H9 (cell line): ENCODE results near the gene BCAT1. TPM values are rescaled to one million over a fixed set of nuclear protein-coding genes. Genes with fewer than 3 reads are reported as not detected.
"Not testable (repeated sequence)": the region's sequence is repeated elsewhere in the genome, so short reads cannot be mapped to it uniquely, and the experiment has no call there.

ENCODE experiments used
- DNase-seq: peaks from one replicate; pipeline ENCODE4 v3.0.0-alpha.2; 2017
- H2AFZ ChIP-seq: one replicate; pipeline ENCODE4 v1.6.1; 2013; ENCODE audit warnings: mild to moderate bottlenecking, low read length, control low read depth, moderate library complexity
- H2AK5ac ChIP-seq: 2 replicates; pipeline ENCODE4 v1.6.1; 2013; ENCODE audit warnings: low read length, control low read depth, mixed read lengths; ENCODE audit not compliant: insufficient read length
- H2BK120ac ChIP-seq: one replicate; pipeline ENCODE4 v1.6.1; 2013; ENCODE audit warnings: low read depth, mild to moderate bottlenecking, low read length, control low read depth, inconsistent platforms; ENCODE audit not compliant: poor library complexity, severe bottlenecking
- H2BK12ac ChIP-seq: 2 replicates; pipeline ENCODE4 v1.6.1; 2013; ENCODE audit warnings: low read length, control low read depth, mixed read lengths, low read depth; ENCODE audit not compliant: insufficient read length
- H2BK15ac ChIP-seq: 2 replicates; pipeline ENCODE4 v1.6.1; 2013; ENCODE audit warnings: low read depth, low read length, control low read depth
- H2BK20ac ChIP-seq: one replicate; pipeline ENCODE4 v1.6.1; 2013; ENCODE audit warnings: low read depth, mild to moderate bottlenecking, low read length, control low read depth, inconsistent platforms; ENCODE audit not compliant: poor library complexity, severe bottlenecking
- H2BK5ac ChIP-seq: 2 replicates; pipeline ENCODE4 v1.6.1; 2013; ENCODE audit warnings: low read length, control low read depth, mixed read lengths; ENCODE audit not compliant: insufficient read length
- H3K14ac ChIP-seq: 2 replicates; pipeline ENCODE4 v1.6.1; 2013; ENCODE audit warnings: low read length, control low read depth; ENCODE audit not compliant: insufficient read depth
- H3K18ac ChIP-seq: 2 replicates; pipeline ENCODE4 v1.6.1; 2013; ENCODE audit warnings: low read depth, mild to moderate bottlenecking, mixed read lengths, low read length, control low read depth; ENCODE audit not compliant: insufficient read length
- H3K23ac ChIP-seq: 2 replicates; pipeline ENCODE4 v1.6.1; 2013; ENCODE audit warnings: low read length, control low read depth, mixed read lengths, low read depth; ENCODE audit not compliant: insufficient read length
- H3K23me2 ChIP-seq: 2 replicates; pipeline ENCODE4 v1.6.1; 2013; ENCODE audit warnings: low read depth, mild to moderate bottlenecking, mixed read lengths, low read length, control low read depth; ENCODE audit not compliant: insufficient read length, poor library complexity, severe bottlenecking
- H3K27ac ChIP-seq: 2 replicates; pipeline ENCODE4 v1.5.1; 2013; ENCODE audit warnings: low read length, control low read depth, mixed read lengths, low read depth; ENCODE audit not compliant: insufficient read length
- H3K27me3 ChIP-seq: 2 replicates; pipeline ENCODE4 v1.6.1; 2013; ENCODE audit warnings: low read length, control low read depth, inconsistent platforms; ENCODE audit not compliant: insufficient read depth
- H3K4ac ChIP-seq: 2 replicates; pipeline ENCODE4 v1.6.1; 2013; ENCODE audit warnings: low read depth, mild to moderate bottlenecking, control low read depth, inconsistent platforms, low read length, moderate library complexity
- H3K4me1 ChIP-seq: 2 replicates; pipeline ENCODE4 v1.6.1; 2013; ENCODE audit warnings: low read length, control low read depth, inconsistent platforms; ENCODE audit not compliant: insufficient read depth
- H3K4me2 ChIP-seq: 2 replicates; pipeline ENCODE4 v1.6.1; 2013; ENCODE audit warnings: low read length, control low read depth, mixed read lengths; ENCODE audit not compliant: insufficient read length, insufficient read depth
- H3K56ac ChIP-seq: 2 replicates; pipeline ENCODE4 v1.6.1; 2013; ENCODE audit warnings: low read depth, mild to moderate bottlenecking, mixed read lengths, low read length, control low read depth; ENCODE audit not compliant: insufficient read length
- H3K79me1 ChIP-seq: 2 replicates; pipeline ENCODE4 v1.6.1; 2013; ENCODE audit warnings: low read depth, mild to moderate bottlenecking, moderate library complexity, low read length, control low read depth, inconsistent platforms; ENCODE audit not compliant: insufficient read depth, poor library complexity, severe bottlenecking
- H3K79me2 ChIP-seq: 2 replicates; pipeline ENCODE4 v1.6.1; 2013; ENCODE audit warnings: low read length, control low read depth, inconsistent platforms; ENCODE audit not compliant: insufficient read depth
- H3K9ac ChIP-seq: 2 replicates; pipeline ENCODE4 v1.6.1; 2013; ENCODE audit warnings: low read length, control low read depth, mixed read lengths; ENCODE audit not compliant: insufficient read length; ENCODE audit errors: extremely low read depth
- H3K9me3 ChIP-seq: one replicate; pipeline ENCODE4 v1.6.1; 2013; ENCODE audit warnings: low read depth, low read length, inconsistent platforms; ENCODE audit not compliant: control insufficient read depth
- H3T11ph ChIP-seq: one replicate; pipeline ENCODE4 v1.6.1; 2013; ENCODE audit warnings: mild to moderate bottlenecking, low read length, control low read depth, inconsistent platforms
- H4K20me1 ChIP-seq: one replicate; pipeline ENCODE4 v1.6.1; 2013; ENCODE audit not compliant: control insufficient read depth, insufficient read length, insufficient read depth
- H4K5ac ChIP-seq: 2 replicates; pipeline ENCODE4 v1.6.1; 2013; ENCODE audit warnings: low read depth, mild to moderate bottlenecking, mixed read lengths, low read length, control low read depth; ENCODE audit not compliant: insufficient read length
- H4K8ac ChIP-seq: replicated peaks from 2 replicates; pipeline ENCODE4 v1.6.1; 2013; ENCODE audit warnings: low read length, control low read depth, mixed read lengths, low read depth; ENCODE audit not compliant: insufficient read length
- H4K91ac ChIP-seq: 2 replicates; pipeline ENCODE4 v1.6.1; 2013; ENCODE audit warnings: low read depth, mild to moderate bottlenecking, moderate library complexity, mixed read lengths, low read length, control low read depth; ENCODE audit not compliant: insufficient read length
- H3K27ac Mint-ChIP-seq, 3 experiments: 2 replicates in 2 of 3; 3 replicates in 1 of 3; pipeline ENCODE4 v1.8.0; 2020 to 2021; ENCODE audit warnings: mixed read lengths in 3 of 3, mild to moderate bottlenecking in 1 of 3, moderate library complexity in 1 of 3
- H3K27me3 Mint-ChIP-seq: 2 replicates; pipeline ENCODE4 v1.8.0; 2021; ENCODE audit warnings: low read depth, mild to moderate bottlenecking, moderate library complexity, mixed read lengths
- H3K36me3 Mint-ChIP-seq, 3 experiments: 2 replicates in 2 of 3; 3 replicates in 1 of 3; pipeline ENCODE4 v1.8.0; 2020 to 2021; ENCODE audit warnings: low read depth in 3 of 3, mixed read lengths in 3 of 3; ENCODE audit not compliant: insufficient read depth in 1 of 3
- H3K4me1 Mint-ChIP-seq, 2 experiments: 2 replicates each; pipeline ENCODE4 v1.8.0; 2020; ENCODE audit warnings: mixed read lengths in 2 of 2
- H3K4me3 Mint-ChIP-seq, 2 experiments: 2 replicates in 1 of 2; 3 replicates in 1 of 2; pipeline ENCODE4 v1.8.0; 2020 to 2021; ENCODE audit warnings: mild to moderate bottlenecking in 2 of 2, mixed read lengths in 2 of 2, moderate library complexity in 1 of 2
- H3K9me3 Mint-ChIP-seq, 2 experiments: 2 replicates in 1 of 2; 3 replicates in 1 of 2; pipeline ENCODE4 v1.8.0; 2020; ENCODE audit warnings: mild to moderate bottlenecking in 2 of 2, mixed read lengths in 2 of 2, moderate library complexity in 1 of 2
- CTCF ChIP-seq: fragments of 200-600 bp; sonication (generic); conservative IDR thresholded peaks from 3 replicates; pipeline ENCODE4 v1.8.0; 2021; ENCODE audit warnings: antibody characterized with exemption, mild to moderate bottlenecking
- WGBS: extraction: QIAGEN DNeasy Blood & Tissue Kit; methylation state at CpG from one replicate; pipeline ENCODE4 v1.1.7; 2013; ENCODE audit warnings: missing lambda C conversion rate, low lambda C conversion rate, mixed read lengths; ENCODE audit not compliant: insufficient read length; ENCODE audit errors: extremely low coverage; 5-methylcytosine and 5-hydroxymethylcytosine counted together
- total RNA-seq: library from RNA; stranded (reverse); gene quantifications from 2 replicates; pipeline ENCODE4 v1.2.1, GENCODE V29; 2021

The BCAT1 gene
- total RNA-seq, 1 experiment from 2014 or later = 244 TPM

- no peak overlapping the region for H4K8ac ChIP-seq
- no peak overlapping the region for H2BK5ac ChIP-seq
- Mint-ChIP-seq H3K4me1 (peaks cover 40 to 41% of the 10 kb centered on the region in 2 experiments), H3K36me3 (peaks cover 17 to 27% (median 26%) of the 10 kb centered on the region in 3 experiments), H3K27me3 (no peaks in the 10 kb centered on the region), H3K27ac (peak overlapping the region in 1 of 3 experiments; percentile 19; a peak in 1 of 7 replicates), H3K4me3 (no peak overlapping the region), H3K9me3 (no peaks in the 10 kb centered on the region)
- no peak overlapping the region for H3K18ac ChIP-seq
- no peak overlapping the region for H3K4ac ChIP-seq
- H2BK20ac ChIP-seq = no peak overlapping the region
- no peak overlapping the region for H3K56ac ChIP-seq
- H2BK15ac ChIP-seq = no peak overlapping the region
- no peak overlapping the region for H2AK5ac ChIP-seq
- H3K4me2 ChIP-seq = no peak overlapping the region
- H2AFZ ChIP-seq = no peak overlapping the region
- H4K20me1 ChIP-seq = no peaks in the 10 kb centered on the region
- H4K5ac ChIP-seq = no peak overlapping the region
- H2BK120ac ChIP-seq = no peak overlapping the region
- H3K27ac ChIP-seq = no peak overlapping the region
- no peak overlapping the region for H3T11ph ChIP-seq
- H3K23me2 ChIP-seq = no peaks in the 10 kb centered on the region
- peaks cover 6% of the 10 kb centered on the region for H3K79me1 ChIP-seq
- no peaks in the 10 kb centered on the region for H3K27me3 ChIP-seq
- no peaks in the 10 kb centered on the region for H3K9me3 ChIP-seq
- no peak overlapping the region for H3K23ac ChIP-seq
- H3K79me2 ChIP-seq = peaks cover 68% of the 10 kb centered on the region
- no peak overlapping the region for H3K14ac ChIP-seq
- H4K91ac ChIP-seq = no peak overlapping the region
- TF ChIP-seq CTCF = no peak
- WGBS = no CpG with 5 or more reads among the region's 2 CpGs
- peaks cover 16% of the 10 kb centered on the region for H3K4me1 ChIP-seq
- no peak overlapping the region for H2BK12ac ChIP-seq
- DNase-seq = no peak
- no peak overlapping the region for H3K9ac ChIP-seq
Measured at GRCh38 chr12:24940157-24940556, 8.7 kb downstream of the BCAT1 start.

- H3K27me3 Mint-ChIP-seq = not testable (repeated sequence)
Measured at GRCh38 chr12:24939551-24939950, 9.3 kb downstream of the BCAT1 start.

More at GRCh38 chr12:24939551-24939950, 9.3 kb downstream of the BCAT1 start:
- not testable (repeated sequence) for H3K27ac ChIP-seq, H3K56ac ChIP-seq, H2AFZ ChIP-seq, DNase-seq, H4K8ac ChIP-seq, H3T11ph ChIP-seq, H3K79me1 ChIP-seq, H2BK20ac ChIP-seq, H3K9me3 Mint-ChIP-seq, H3K27ac Mint-ChIP-seq, H4K20me1 ChIP-seq, H2BK5ac ChIP-seq, H3K4me3 Mint-ChIP-seq, H3K14ac ChIP-seq, H3K18ac ChIP-seq, H2AK5ac ChIP-seq, H4K5ac ChIP-seq, H3K9ac ChIP-seq, H3K9me3 ChIP-seq, H3K4me2 ChIP-seq, H2BK15ac ChIP-seq, H3K23me2 ChIP-seq, H2BK12ac ChIP-seq, H3K27me3 ChIP-seq, H2BK120ac ChIP-seq, H4K91ac ChIP-seq, H3K23ac ChIP-seq, H3K4ac ChIP-seq
- Histone ChIP-seq H3K79me2 (peaks cover 70% of the 10 kb centered on the region; the same call in 1 of the 2 replicates), H3K4me1 (peaks cover 14% of the 10 kb centered on the region)
- Mint-ChIP-seq H3K36me3 (peaks cover 17 to 21% (median 20%) of the 10 kb centered on the region in 3 experiments), H3K4me1 (peaks cover 35% of the 10 kb centered on the region in 2 experiments)
- WGBS = no CpG with 5 or more reads among the region's 6 CpGs
